T-helper 2 cell treated with Interferon-gamma antibody and Interleukin-4, amounts not matched to agents 5 μg/mL and 100 μg/mL, for 36 hours (primary cell): ENCODE results near the gene SMYD3.
"Not testable (repeated sequence)": the region's sequence is repeated elsewhere in the genome, so short reads cannot be mapped to it uniquely, and the experiment has no call there.

Source experiments
- DNase-seq: peaks from one replicate; pipeline ENCODE4 v3.0.0; 2021; ENCODE audit warnings: low spot score
- H3K27ac Mint-ChIP-seq: one replicate; pipeline ENCODE4 v1.8.0; 2021; ENCODE audit warnings: mild to moderate bottlenecking, mixed read lengths
- H3K27me3 Mint-ChIP-seq: one replicate; pipeline ENCODE4 v1.8.0; 2021; ENCODE audit warnings: low read depth, mixed read lengths
- H3K36me3 Mint-ChIP-seq: one replicate; pipeline ENCODE4 v1.8.0; 2021; ENCODE audit warnings: low read depth, mixed read lengths
- H3K4me1 Mint-ChIP-seq: one replicate; pipeline ENCODE4 v1.8.0; 2021; ENCODE audit warnings: low read depth, mixed read lengths
- H3K4me3 Mint-ChIP-seq: one replicate; pipeline ENCODE4 v1.8.0; 2022; ENCODE audit warnings: mild to moderate bottlenecking, moderate library complexity, mixed read lengths
- H3K9me3 Mint-ChIP-seq: one replicate; pipeline ENCODE4 v1.8.0; 2021; ENCODE audit warnings: mixed read lengths

Gene SMYD3

DNA sequence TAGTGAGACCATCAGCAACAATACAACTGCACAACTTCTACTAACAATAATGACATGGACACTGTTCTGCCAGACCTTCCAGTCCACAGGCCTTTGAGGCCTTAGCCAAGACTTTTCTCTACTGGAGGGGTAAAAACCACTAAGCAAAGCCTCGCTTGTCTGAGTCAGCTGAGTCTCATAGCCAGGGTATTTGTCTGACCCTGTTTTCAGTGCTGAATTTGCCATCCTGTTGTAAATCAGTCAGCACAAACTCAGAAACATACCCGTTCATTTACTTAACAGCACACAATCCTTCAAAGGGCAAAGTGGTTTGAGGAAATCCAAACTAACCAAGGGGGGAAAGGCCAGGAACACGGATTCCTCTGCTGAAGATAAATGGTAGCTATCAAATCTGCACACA, 537.8 kb downstream of the SMYD3 start:
- H3K27me3 Mint-ChIP-seq: no peaks in the 10 kb centered on the region
- H3K4me1 Mint-ChIP-seq: no peaks in the 10 kb centered on the region
- no peaks in the 10 kb centered on the region for H3K9me3 Mint-ChIP-seq
- H3K4me3 Mint-ChIP-seq: no peak overlapping the region
- H3K36me3 Mint-ChIP-seq: no peaks in the 10 kb centered on the region
- no peak for DNase-seq
- H3K27ac Mint-ChIP-seq: no peak overlapping the region

DNA sequence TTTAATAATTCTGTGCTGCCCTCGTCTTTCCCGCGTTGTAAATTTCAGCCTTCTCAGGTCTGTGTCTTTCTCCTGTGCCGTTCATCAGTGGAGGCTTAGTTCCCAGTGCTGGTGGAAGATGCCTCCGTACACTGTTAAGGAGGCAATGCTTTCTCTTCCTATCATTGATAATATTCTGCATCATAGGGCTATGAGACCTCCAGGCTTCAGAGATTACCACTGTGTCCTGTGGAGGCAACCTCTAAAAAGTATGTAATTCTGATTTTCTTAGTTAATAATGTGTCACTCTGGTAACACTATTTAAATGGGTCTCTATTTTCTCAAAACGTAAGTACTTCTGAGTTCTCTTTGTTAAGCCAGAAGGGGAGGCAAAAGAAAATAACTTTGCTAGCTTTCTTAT, 538.3 kb downstream of the SMYD3 start:
- Mint-ChIP-seq H3K9me3 (no peaks in the 10 kb centered on the region), H3K4me1 (no peaks in the 10 kb centered on the region), H3K27me3 (no peaks in the 10 kb centered on the region), H3K36me3 (no peaks in the 10 kb centered on the region), H3K27ac (no peak overlapping the region), H3K4me3 (no peak overlapping the region)
- DNase-seq: no peak

DNA sequence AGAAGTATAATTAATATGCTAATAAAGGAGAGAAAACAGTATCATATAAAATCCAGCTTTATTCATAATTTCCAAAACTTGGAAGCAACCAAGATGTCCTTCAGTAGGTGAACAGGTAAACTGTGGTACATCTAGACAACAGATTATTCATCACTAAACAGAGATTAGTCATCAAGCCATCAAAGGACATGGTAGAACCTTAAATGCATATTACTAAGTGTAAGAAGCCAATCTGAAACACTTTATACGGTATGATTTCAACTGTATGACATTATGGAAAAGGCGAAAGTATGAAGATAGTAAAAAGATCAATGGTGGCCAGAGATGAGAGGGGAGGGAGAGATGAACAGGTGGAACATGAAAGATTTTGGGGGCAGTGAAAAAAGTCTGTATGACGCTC, 541.7 kb downstream of the SMYD3 start:
- H3K4me3 Mint-ChIP-seq: no peak overlapping the region
- DNase-seq: no peak
- no peaks in the 10 kb centered on the region for H3K36me3 Mint-ChIP-seq
- H3K27ac Mint-ChIP-seq: no peak overlapping the region
- H3K4me1 Mint-ChIP-seq: peaks cover 5% of the 10 kb centered on the region
- no peaks in the 10 kb centered on the region for H3K27me3 Mint-ChIP-seq
- H3K9me3 Mint-ChIP-seq: no peaks in the 10 kb centered on the region

DNA sequence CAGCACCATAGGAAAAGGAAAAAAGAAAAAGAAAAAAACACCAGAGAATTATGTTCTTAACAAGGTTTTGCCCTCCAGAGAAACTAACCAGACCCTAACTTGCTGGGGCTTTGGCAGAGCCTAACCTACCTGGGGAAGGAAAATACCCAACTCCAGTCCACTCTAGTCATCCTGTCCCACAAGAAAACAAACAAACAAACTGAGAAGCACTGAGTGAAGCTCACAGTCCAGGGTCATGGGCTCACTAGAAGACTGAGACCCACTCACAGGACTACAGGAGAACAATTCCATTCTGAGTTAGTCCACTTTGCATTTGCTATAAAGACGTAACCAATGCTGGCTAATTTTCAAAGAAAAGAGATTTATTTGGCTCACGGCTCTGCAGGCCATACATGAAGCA, 543.4 kb downstream of the SMYD3 start:
- no peaks in the 10 kb centered on the region for H3K9me3 Mint-ChIP-seq
- no peaks in the 10 kb centered on the region for H3K36me3 Mint-ChIP-seq
- DNase-seq: no peak
- no peaks in the 10 kb centered on the region for H3K27me3 Mint-ChIP-seq
- no peak overlapping the region for H3K27ac Mint-ChIP-seq
- H3K4me3 Mint-ChIP-seq: no peak overlapping the region
- H3K4me1 Mint-ChIP-seq: peaks cover 5% of the 10 kb centered on the region

DNA sequence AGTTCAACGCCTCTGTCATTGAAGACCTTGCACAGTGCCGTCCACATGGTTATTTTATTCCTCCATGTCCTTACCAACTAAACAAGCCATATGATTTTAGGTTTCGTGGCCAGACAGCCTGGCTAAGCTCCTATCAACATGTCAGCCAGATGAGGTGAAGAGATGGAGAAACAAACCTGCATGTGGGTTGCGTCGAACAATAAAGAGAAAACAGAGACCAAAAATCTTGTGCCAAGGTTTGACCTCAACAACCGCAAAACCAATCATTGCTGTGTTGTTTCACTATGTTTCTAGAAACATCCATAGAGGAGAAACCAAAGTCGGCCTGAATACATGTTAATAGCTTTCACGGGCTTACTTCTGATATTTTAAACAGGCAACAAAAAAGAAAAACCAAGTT, 544.6 kb downstream of the SMYD3 start:
- Mint-ChIP-seq H3K9me3 (no peaks in the 10 kb centered on the region), H3K27me3 (no peaks in the 10 kb centered on the region)

DNA sequence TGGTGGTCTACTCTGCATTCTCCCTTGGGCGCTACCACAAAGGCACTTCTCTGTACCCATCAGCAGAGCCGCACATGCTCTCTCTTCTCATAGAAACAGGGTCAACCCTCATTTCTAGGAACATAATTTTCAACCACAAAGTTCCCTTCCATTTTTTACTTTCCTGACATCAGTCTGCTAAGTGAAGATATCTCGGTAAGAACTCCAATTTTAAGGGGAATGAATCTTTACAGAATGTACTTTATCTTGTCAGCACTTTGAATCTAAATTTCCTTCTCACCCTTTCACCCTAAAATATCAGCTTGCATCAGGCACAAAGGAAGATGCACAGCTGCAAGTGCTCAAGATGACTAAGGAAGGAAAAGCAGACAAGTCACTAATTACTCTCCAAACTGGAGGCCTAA, 545.9 kb downstream of the SMYD3 start:
- no peak overlapping the region for H3K4me3 Mint-ChIP-seq
- peaks cover 5% of the 10 kb centered on the region for H3K4me1 Mint-ChIP-seq
- no peak overlapping the region for H3K27ac Mint-ChIP-seq
- H3K9me3 Mint-ChIP-seq: no peaks in the 10 kb centered on the region
- no peaks in the 10 kb centered on the region for H3K27me3 Mint-ChIP-seq
- DNase-seq: no peak
- H3K36me3 Mint-ChIP-seq: no peaks in the 10 kb centered on the region

More for the DNA sequence above, 544.6 kb downstream of the SMYD3 start:
- no peak overlapping the region for H3K4me3 Mint-ChIP-seq
- H3K36me3 Mint-ChIP-seq: no peaks in the 10 kb centered on the region
- DNase-seq: no peak
- peaks cover 5% of the 10 kb centered on the region for H3K4me1 Mint-ChIP-seq
- no peak overlapping the region for H3K27ac Mint-ChIP-seq

DNA sequence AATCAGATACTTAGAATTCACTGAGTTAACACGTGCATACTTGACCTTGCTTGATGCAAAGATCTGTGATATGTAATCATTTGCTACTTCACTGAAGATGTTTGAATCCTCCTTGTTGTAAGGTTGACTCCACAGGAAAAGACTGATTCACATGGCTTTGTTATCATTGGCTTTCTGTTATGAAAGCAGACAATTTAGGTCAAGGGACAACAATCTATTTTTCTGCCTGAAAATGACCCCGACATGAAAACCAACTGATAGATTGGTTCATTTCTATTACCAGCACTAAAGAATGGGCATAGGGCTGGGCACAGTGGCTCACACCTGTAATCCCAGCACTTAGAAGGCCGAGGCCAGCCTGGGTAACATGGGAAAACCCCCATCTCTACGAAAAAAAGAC, 546.9 kb downstream of the SMYD3 start:
- DNase-seq: no peak
- Mint-ChIP-seq H3K4me1 (peaks cover 5% of the 10 kb centered on the region), H3K27ac (no peak overlapping the region), H3K4me3 (no peak overlapping the region), H3K9me3 (no peaks in the 10 kb centered on the region), H3K36me3 (no peaks in the 10 kb centered on the region), H3K27me3 (no peaks in the 10 kb centered on the region)

DNA sequence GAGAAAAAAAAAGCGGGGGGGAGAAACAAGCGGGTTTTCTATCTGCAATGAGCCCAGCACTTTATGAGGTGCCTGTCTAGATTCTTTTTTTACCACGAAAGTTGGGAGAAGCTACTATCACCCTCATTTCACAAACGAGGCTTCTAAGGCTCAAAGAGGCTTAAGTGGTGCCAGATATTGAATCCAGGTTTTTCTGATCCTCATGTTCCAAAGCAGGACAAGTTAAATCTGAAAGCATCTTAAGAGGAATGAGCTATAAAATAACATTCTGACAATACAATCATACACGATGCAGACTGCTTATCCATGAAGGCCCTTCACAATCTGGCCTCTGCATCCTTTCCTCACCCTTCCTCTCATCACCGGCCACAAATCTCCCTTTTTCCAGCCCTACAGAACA, 549.1 kb downstream of the SMYD3 start:
- DNase-seq: no peak
- H3K27ac Mint-ChIP-seq: no peak overlapping the region
- no peaks in the 10 kb centered on the region for H3K36me3 Mint-ChIP-seq
- no peaks in the 10 kb centered on the region for H3K27me3 Mint-ChIP-seq
- no peak overlapping the region for H3K4me3 Mint-ChIP-seq
- peaks cover 14% of the 10 kb centered on the region for H3K4me1 Mint-ChIP-seq
- H3K9me3 Mint-ChIP-seq: no peaks in the 10 kb centered on the region

DNA sequence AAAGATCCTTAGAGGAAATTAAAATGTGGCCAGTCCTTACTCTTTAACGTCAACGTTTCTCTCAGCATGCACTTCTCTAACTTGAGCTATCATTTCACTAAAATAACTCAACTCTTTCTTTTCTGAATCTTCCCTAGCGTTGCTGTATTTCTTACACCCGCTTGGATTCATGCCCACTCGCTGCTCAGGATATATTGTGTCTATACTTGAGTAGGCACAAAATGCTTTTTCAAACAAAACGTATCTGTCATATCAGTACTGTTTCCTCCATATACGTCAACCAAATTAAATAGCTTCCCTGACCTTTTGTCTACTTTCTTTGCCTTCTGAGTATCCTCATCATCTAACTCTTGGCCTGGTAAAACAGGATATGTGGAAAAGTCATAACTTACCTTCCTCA, 549.7 kb downstream of the SMYD3 start:
- Mint-ChIP-seq H3K4me3 (no peak overlapping the region), H3K9me3 (no peaks in the 10 kb centered on the region), H3K27ac (no peak overlapping the region), H3K36me3 (no peaks in the 10 kb centered on the region), H3K4me1 (peaks cover 19% of the 10 kb centered on the region), H3K27me3 (no peaks in the 10 kb centered on the region)
- DNase-seq: no peak

DNA sequence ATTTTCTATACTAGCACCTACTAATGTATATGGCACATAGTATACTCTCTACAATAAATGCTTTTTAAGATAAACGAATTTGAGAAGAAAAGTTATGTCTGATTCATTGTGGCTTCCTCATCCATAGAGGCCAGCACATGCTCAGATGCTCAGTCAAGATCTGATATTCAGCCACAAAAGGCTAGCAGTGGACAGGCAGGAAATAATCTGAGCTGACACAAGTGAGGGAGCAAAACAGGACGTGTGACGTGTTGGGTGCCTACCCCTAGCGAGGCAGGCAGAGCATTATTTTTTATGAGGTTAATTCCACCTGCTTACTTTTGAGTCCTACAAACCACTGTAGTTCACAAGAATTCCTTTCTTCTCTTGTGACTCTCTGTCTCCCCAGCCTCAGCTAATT, 550.9 kb downstream of the SMYD3 start:
- Mint-ChIP-seq H3K4me1 (peaks cover 22% of the 10 kb centered on the region), H3K27me3 (no peaks in the 10 kb centered on the region), H3K27ac (no peak overlapping the region), H3K9me3 (no peaks in the 10 kb centered on the region), H3K36me3 (no peaks in the 10 kb centered on the region), H3K4me3 (no peak overlapping the region)
- DNase-seq: peak; percentile 21

DNA sequence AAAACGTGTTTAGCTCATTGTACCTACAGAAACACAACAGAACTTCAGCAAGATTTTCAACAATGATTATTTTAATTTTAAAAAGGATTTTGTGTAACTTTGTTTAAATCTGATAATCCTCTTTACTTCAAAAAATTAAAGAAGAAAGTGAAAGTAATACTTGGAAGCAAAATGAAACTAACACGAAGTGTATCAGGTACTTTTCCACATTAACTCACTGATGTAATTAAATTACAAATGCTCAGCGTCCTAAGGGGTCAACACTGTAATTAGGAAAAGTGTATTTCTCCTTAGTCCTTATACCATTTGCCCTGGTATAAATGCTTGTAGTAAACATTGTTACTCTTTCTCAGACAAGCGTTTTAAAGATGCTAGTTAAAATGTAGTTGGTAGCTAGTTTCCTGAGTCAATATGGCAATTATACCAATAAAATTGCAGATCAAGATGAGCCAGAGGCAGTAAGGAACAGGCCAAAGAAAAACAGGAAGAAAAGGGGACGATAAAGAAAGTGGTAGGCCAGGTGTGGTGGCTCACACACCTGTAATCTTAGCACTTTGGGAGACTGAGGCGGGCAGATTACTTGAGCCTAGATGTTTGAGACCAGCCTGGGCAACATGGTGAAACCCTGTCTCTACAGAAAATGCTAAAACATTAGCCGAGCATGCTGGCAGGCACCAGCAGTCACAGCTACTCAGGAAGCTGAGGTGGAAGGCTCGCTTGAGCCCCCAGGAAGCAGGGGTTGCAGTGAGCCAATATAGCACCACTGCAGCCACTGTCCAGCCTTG, 553.0 kb downstream of the SMYD3 start:
- no peak for DNase-seq
- peak overlapping the region; percentile 75 for H3K4me3 Mint-ChIP-seq
- no peaks in the 10 kb centered on the region for H3K36me3 Mint-ChIP-seq
- peaks cover 17% of the 10 kb centered on the region for H3K4me1 Mint-ChIP-seq
- no peaks in the 10 kb centered on the region for H3K9me3 Mint-ChIP-seq
- H3K27ac Mint-ChIP-seq: peak overlapping the region; percentile 97
- H3K27me3 Mint-ChIP-seq: no peaks in the 10 kb centered on the region

DNA sequence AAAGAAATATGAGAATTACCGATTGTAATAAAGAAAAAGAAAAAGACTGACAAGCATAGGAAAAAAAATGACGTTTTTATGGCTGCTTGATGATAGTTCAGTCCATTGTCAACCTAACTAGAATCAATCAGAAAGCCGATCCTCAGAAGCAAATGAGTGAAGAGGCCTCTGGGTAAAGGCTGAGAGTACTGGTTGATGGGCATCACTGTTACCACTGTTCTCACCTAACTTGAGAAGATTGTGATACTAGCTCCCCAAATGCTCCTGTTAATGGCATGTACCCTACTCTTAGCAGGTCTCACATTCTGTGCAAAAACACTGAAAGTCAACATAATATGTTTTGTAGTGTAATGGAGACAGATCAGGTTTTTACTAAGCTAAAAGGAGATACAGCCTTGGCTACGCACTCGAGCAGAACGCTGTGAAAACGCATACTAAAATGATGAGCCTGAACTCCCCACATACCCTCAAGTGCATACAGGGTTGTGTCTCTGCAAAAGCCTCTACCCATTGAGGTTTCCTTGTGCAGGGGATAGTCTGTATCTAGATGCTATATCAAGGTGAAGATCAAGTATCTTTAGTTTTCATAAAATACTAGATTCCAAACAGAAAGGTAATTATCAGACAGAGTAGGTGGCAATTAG, 554.6 kb downstream of the SMYD3 start:
- Mint-ChIP-seq H3K4me1 (peaks cover 17% of the 10 kb centered on the region), H3K27me3 (no peaks in the 10 kb centered on the region), H3K36me3 (no peaks in the 10 kb centered on the region), H3K4me3 (peak overlapping the region; percentile 75), H3K9me3 (no peaks in the 10 kb centered on the region), H3K27ac (peak overlapping the region; percentile 97)
- DNase-seq: no peak

DNA sequence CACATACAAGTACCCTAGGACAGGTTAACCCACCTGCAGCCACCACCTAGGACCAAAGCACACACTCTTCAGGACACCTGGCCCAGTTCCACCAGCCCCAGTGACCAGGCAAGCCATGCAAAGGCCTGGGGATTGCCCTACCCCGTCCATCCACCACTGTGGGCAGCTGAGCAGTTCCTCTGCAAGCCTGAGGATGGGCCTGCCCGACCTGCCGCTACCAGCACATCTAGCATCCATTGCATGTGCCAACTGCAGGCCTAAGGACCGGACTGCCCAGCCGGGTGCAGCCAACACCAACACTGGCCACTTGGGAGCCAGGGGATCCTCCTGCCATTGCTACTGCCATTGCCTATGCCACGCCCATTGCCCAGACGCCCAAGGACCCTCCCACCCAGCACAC, 558.3 kb downstream of the SMYD3 start:
- peaks cover 8% of the 10 kb centered on the region for H3K4me1 Mint-ChIP-seq
- DNase-seq: no peak
- no peak overlapping the region for H3K4me3 Mint-ChIP-seq
- H3K9me3 Mint-ChIP-seq: peaks cover 13% of the 10 kb centered on the region
- H3K36me3 Mint-ChIP-seq: no peaks in the 10 kb centered on the region
- no peaks in the 10 kb centered on the region for H3K27me3 Mint-ChIP-seq
- no peak overlapping the region for H3K27ac Mint-ChIP-seq

DNA sequence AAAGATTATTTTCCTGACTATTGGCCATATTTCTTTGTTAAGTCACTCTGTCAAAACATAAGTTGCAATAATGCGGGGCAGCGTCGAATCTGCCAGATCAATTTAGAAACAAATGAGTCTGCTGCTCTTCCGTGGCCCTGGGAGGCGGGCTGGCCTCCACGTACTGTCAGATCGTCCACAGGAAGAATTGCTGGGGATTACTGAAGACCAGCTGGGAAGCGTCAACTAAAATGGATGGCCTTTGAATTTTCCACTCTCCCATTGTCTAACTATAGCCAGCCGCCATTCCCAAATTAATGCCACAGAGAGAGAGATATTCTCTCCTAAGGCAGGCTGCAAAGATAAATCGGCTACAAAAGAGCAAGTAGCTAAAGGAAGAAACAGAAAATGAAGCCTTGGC, 560.2 kb downstream of the SMYD3 start:
- Mint-ChIP-seq H3K27ac (no peak overlapping the region), H3K36me3 (peaks cover 1% of the 10 kb centered on the region), H3K4me1 (peaks cover 6% of the 10 kb centered on the region), H3K9me3 (peaks cover 13% of the 10 kb centered on the region), H3K27me3 (no peaks in the 10 kb centered on the region), H3K4me3 (no peak overlapping the region)
- no peak for DNase-seq

DNA sequence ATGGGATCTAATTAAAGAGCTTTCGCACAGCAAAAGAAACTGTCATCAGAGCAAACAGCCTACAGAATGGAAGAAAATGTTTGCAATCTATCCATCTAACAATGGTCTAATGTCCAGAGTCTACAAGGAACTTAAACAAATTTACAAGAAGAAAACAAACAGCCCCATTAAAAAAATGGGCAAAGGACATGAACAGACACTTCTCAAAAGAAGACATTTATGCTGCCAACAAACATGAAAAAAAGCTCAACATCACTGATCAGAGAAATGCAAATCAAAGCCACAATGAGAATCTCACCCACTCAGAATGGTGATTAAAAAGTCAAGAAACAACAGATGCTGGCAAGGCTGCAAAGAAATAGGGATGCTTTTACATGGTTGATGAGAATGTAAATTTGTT, 561.9 kb downstream of the SMYD3 start:
- DNase-seq, H3K4me3 Mint-ChIP-seq, H3K27me3 Mint-ChIP-seq, H3K27ac Mint-ChIP-seq, H3K36me3 Mint-ChIP-seq, H3K4me1 Mint-ChIP-seq: not testable (repeated sequence)
- peaks cover 13% of the 10 kb centered on the region for H3K9me3 Mint-ChIP-seq
